Skeletal muscle tissue (tissue), 4 donors: ENCODE data around the gene CADPS. TPM values are rescaled to one million over a fixed set of nuclear protein-coding genes. Genes with fewer than 3 reads are reported as not detected.
"Not testable (repeated sequence)": the region's sequence is repeated elsewhere in the genome, so short reads cannot be mapped to it uniquely, and the experiment has no call there.

Source experiments
- H3K27ac ChIP-seq: one replicate; pipeline ENCODE4 v1.7.0; 2013; ENCODE audit warnings: mild to moderate bottlenecking, low read depth, low read length, inconsistent platforms
- H3K27me3 ChIP-seq, 3 donors: one replicate each; pipeline ENCODE4 v1.7.0; 2013; ENCODE audit warnings: low read length in 3 of 3; ENCODE audit not compliant: control insufficient read depth in 3 of 3, insufficient read depth in 3 of 3
- H3K36me3 ChIP-seq, 3 donors: one replicate each; pipeline ENCODE4 v1.7.0; 2013; ENCODE audit warnings: low read length in 3 of 3; ENCODE audit not compliant: control insufficient read depth in 3 of 3, insufficient read depth in 3 of 3
- H3K4me1 ChIP-seq, 3 donors: one replicate each; pipeline ENCODE4 v1.7.0; 2013; ENCODE audit warnings: low read length in 3 of 3, mild to moderate bottlenecking in 3 of 3; ENCODE audit not compliant: control insufficient read depth in 3 of 3, insufficient read depth in 3 of 3
- H3K4me3 ChIP-seq, 3 donors: one replicate each; pipeline ENCODE4 v1.7.0; 2013; ENCODE audit warnings: low read length in 3 of 3
- H3K9ac ChIP-seq, 3 donors: one replicate each; pipeline ENCODE4 v1.7.0; 2013; ENCODE audit warnings: low read length in 3 of 3, mild to moderate bottlenecking in 3 of 3, moderate library complexity in 2 of 3, low read depth in 1 of 3
- H3K9me3 ChIP-seq, 3 donors: one replicate each; pipeline ENCODE4 v1.7.0; 2013; ENCODE audit warnings: low read length in 3 of 3; ENCODE audit not compliant: control insufficient read depth in 3 of 3
- total RNA-seq: library from RNA; depleted of rRNA; stranded (reverse); fragments of >200 nt; gene quantifications from one replicate; pipeline ENCODE4 v1.2.3, GENCODE V29; 2014
- donor health status: Osteomylitis.

The CADPS gene
- total RNA-seq, 1 donor from 2014 or later: 1.0 TPM

- no peaks in the 10 kb centered on the region for H3K4me1 ChIP-seq
- H3K9me3 ChIP-seq: no peaks in the 10 kb centered on the region
- no peaks in the 10 kb centered on the region for H3K36me3 ChIP-seq
- H3K4me3 ChIP-seq: no peak overlapping the region
- H3K27ac ChIP-seq: no peak overlapping the region
- no peaks in the 10 kb centered on the region for H3K27me3 ChIP-seq
- H3K9ac ChIP-seq: no peak overlapping the region
Measured at GRCh38 chr3:62592408-62592807, 282.8 kb downstream of the CADPS start.

- Histone ChIP-seq H3K36me3 (no peaks in the 10 kb centered on the region), H3K27me3 (no peaks in the 10 kb centered on the region), H3K4me1 (no peaks in the 10 kb centered on the region), H3K9ac (no peak overlapping the region), H3K9me3 (no peaks in the 10 kb centered on the region), H3K4me3 (no peak overlapping the region), H3K27ac (no peak overlapping the region)
Measured at GRCh38 chr3:62589078-62589477, 286.1 kb downstream of the CADPS start.

- H3K9ac ChIP-seq: no peak overlapping the region
- no peaks in the 10 kb centered on the region for H3K27me3 ChIP-seq
- H3K9me3 ChIP-seq: no peaks in the 10 kb centered on the region
- H3K4me3 ChIP-seq: no peak overlapping the region
- no peak overlapping the region for H3K27ac ChIP-seq
- no peaks in the 10 kb centered on the region for H3K36me3 ChIP-seq
- no peaks in the 10 kb centered on the region for H3K4me1 ChIP-seq
Measured at GRCh38 chr3:62587579-62588031, 287.6 kb downstream of the CADPS start.

- Histone ChIP-seq H3K4me1 (no peaks in the 10 kb centered on the region), H3K27me3 (no peaks in the 10 kb centered on the region), H3K9me3 (no peaks in the 10 kb centered on the region), H3K27ac (no peak overlapping the region), H3K9ac (no peak overlapping the region), H3K4me3 (no peak overlapping the region), H3K36me3 (no peaks in the 10 kb centered on the region)
Measured at GRCh38 chr3:62587169-62587568, 288.0 kb downstream of the CADPS start.

- Histone ChIP-seq H3K9me3 (no peaks in the 10 kb centered on the region), H3K36me3 (no peaks in the 10 kb centered on the region), H3K9ac (no peak overlapping the region), H3K4me3 (no peak overlapping the region), H3K27ac (no peak overlapping the region), H3K27me3 (no peaks in the 10 kb centered on the region), H3K4me1 (no peaks in the 10 kb centered on the region)
Measured at GRCh38 chr3:62586356-62586755, 288.9 kb downstream of the CADPS start.

- no peaks in the 10 kb centered on the region for H3K36me3 ChIP-seq
- H3K4me1 ChIP-seq: no peaks in the 10 kb centered on the region
- no peak overlapping the region for H3K9ac ChIP-seq
- no peak overlapping the region for H3K27ac ChIP-seq
- H3K4me3 ChIP-seq: no peak overlapping the region
- H3K9me3 ChIP-seq: no peaks in the 10 kb centered on the region
- no peaks in the 10 kb centered on the region for H3K27me3 ChIP-seq
Measured at GRCh38 chr3:62585861-62586260, 289.4 kb downstream of the CADPS start.

- no peaks in the 10 kb centered on the region for H3K27me3 ChIP-seq
- H3K36me3 ChIP-seq: no peaks in the 10 kb centered on the region
- no peak overlapping the region for H3K4me3 ChIP-seq
- H3K4me1 ChIP-seq: no peaks in the 10 kb centered on the region
- H3K9me3 ChIP-seq: peaks cover 0 to 2% (median under 1%) of the 10 kb centered on the region in 3 donors
- no peak overlapping the region for H3K27ac ChIP-seq
- H3K9ac ChIP-seq: no peak overlapping the region
Measured at GRCh38 chr3:62584636-62585035, 290.6 kb downstream of the CADPS start.

GRCh38 chr3:62582495-62583172 lies 292.6 kb downstream of the CADPS start:
- no peaks in the 10 kb centered on the region for H3K36me3 ChIP-seq
- peaks cover 0 to 3% (median 2%) of the 10 kb centered on the region in 3 donors for H3K9me3 ChIP-seq
- no peak overlapping the region for H3K27ac ChIP-seq
- H3K4me1 ChIP-seq: no peaks in the 10 kb centered on the region
- no peak overlapping the region for H3K4me3 ChIP-seq
- no peaks in the 10 kb centered on the region for H3K27me3 ChIP-seq
- no peak overlapping the region for H3K9ac ChIP-seq

GRCh38 chr3:62580485-62580884 lies 294.7 kb downstream of the CADPS start:
- H3K36me3 ChIP-seq, H3K4me3 ChIP-seq: not testable (repeated sequence)

GRCh38 chr3:62577153-62577552 lies 298.1 kb downstream of the CADPS start:
- Histone ChIP-seq H3K27ac (no peak overlapping the region), H3K9ac (no peak overlapping the region), H3K36me3 (no peaks in the 10 kb centered on the region), H3K9me3 (peaks cover 0 to 3% (median 2%) of the 10 kb centered on the region in 3 donors), H3K4me3 (no peak overlapping the region), H3K27me3 (no peaks in the 10 kb centered on the region), H3K4me1 (no peaks in the 10 kb centered on the region)

More at GRCh38 chr3:62580485-62580884, 294.7 kb downstream of the CADPS start:
- not testable (repeated sequence) for H3K27ac ChIP-seq, H3K9ac ChIP-seq, H3K4me1 ChIP-seq, H3K27me3 ChIP-seq, H3K9me3 ChIP-seq
